Measurements from ENCODE around the gene OIT3. TPM values are rescaled to one million over a fixed set of nuclear protein-coding genes. Genes with fewer than 3 reads are reported as not detected.

Gene OIT3
- total and polyA plus RNA-seq, 12 donors = 0.06 to 1.6 (median 0.34) TPM; not detected in 5

DNA sequence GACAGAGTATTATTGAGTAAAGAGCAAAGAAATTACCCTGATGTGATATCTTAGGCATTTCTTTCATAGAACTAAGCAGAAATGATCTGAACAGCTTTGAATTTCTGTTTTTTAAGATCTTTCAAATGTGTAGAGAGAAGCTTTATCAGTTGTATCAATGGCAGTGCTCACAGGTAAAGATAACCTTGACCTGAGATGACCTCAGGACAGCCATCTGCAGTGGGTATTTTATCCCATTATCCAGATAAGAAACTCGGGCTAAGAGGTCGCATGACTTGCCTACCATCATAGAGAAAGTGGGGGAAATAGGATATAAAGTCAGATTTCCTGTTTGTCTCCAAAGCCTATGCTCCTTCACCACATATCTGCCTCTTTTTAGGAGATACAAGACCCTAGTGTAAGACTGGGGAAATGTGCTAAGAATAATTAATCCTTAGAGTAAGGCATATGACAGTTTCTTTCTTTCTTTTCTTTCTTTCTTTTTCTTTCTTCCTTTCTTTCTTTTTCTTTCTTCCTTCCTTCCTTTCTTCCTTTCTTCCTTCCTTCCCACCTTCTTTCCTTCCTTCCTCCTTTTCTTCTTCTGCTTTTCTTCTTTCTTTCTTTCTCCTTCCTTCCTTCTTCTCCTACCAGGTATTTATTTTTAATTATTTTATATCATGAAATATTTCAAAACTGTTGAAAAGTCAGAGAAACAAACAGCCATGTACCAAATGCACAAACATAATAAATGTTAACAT lies 50.1 kb downstream of the OIT3 start:
- peaks cover 0 to 3% (median 0%) of the 10 kb centered on the region in 9 donors for H3K4me1 ChIP-seq
- DNase-seq (no peak), ATAC-seq (no peak)
- H3K27me3 ChIP-seq = no peaks in the 10 kb centered on the region
- 59 to 62% methylated on average over 2 of the region's 2 CpGs for WGBS, 2 donors
- no peak overlapping the region for H3K27ac ChIP-seq
- intact Hi-C loops (cut with DNase I) = no loop called here
- H3K9me3 ChIP-seq = no peaks in the 10 kb centered on the region
- no peaks in the 10 kb centered on the region for H3K36me3 ChIP-seq
- H3K4me3 ChIP-seq = no peak overlapping the region
- TF ChIP-seq, protein P1, sequence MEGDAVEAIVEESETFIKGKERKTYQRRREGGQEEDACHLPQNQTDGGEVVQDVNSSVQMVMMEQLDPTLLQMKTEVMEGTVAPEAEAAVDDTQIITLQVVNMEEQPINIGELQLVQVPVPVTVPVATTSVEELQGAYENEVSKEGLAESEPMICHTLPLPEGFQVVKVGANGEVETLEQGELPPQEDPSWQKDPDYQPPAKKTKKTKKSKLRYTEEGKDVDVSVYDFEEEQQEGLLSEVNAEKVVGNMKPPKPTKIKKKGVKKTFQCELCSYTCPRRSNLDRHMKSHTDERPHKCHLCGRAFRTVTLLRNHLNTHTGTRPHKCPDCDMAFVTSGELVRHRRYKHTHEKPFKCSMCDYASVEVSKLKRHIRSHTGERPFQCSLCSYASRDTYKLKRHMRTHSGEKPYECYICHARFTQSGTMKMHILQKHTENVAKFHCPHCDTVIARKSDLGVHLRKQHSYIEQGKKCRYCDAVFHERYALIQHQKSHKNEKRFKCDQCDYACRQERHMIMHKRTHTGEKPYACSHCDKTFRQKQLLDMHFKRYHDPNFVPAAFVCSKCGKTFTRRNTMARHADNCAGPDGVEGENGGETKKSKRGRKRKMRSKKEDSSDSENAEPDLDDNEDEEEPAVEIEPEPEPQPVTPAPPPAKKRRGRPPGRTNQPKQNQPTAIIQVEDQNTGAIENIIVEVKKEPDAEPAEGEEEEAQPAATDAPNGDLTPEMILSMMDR (IDR thresholded peaks at IDR 0.05) = no peak

DNA sequence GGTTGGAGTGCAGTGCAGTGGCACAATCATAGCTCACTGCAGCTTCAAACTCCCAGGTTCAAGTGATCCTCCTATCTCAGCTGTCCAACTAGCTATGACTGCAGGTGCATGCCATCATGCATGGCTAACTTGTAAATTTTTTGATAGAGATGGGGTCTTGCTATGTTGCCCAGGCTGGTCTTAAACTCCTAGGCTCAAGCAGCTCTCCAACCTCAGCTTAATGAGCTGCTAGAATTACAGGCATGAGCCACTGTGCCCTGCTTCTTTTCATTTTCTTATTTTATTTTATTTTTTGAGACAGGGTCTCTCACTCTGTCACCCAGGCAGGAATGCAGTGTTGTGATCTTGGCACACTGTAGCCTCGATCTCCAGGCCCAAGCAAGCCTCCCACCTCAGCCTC lies 53.4 kb downstream of the OIT3 start:
- intact Hi-C loops (cut with DNase I) = no loop called here
- TF ChIP-seq, protein P1 (IDR thresholded peaks at IDR 0.05) = no peak

DNA sequence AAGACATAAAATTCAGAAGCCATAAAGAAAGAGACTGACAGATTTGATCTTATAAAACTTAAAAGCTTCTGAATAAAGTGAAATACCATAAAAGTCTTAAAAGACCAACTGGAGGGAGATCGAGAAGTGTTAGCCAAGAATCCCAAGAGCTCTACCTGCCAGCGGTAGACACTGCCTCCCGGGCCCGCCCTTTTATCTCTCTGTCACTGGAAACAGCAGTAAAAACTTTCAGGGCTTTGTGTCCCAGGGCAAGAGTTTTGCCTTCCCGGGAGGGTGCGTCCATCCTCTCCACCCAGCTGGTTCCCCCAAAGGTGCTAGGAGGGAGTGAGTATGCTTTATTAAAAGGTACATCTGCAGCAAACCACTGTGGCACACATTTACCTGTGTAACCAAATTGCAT lies 55.2 kb downstream of the OIT3 start:
- DNase-seq (no peak), ATAC-seq (no peak)
- Histone ChIP-seq H3K9me3 (no peaks in the 10 kb centered on the region), H3K4me1 (peaks cover 0 to 12% (median 0%) of the 10 kb centered on the region in 9 donors), H3K27ac (no peak overlapping the region), H3K36me3 (no peaks in the 10 kb centered on the region), H3K4me3 (no peak overlapping the region), H3K27me3 (no peaks in the 10 kb centered on the region)
- intact Hi-C loops (cut with DNase I) = no loop called here
- TF ChIP-seq, protein P1 (IDR thresholded peaks at IDR 0.05) = no peak
- 71 to 72% methylated on average over 6 of the region's 6 CpGs for WGBS, 2 donors

More for the DNA sequence above, 53.4 kb downstream of the OIT3 start:
- WGBS, 2 donors = 91 to 100% methylated on average over 1 of the region's 1 CpG
- Histone ChIP-seq H3K4me1 (peaks cover 0 to 12% (median 0%) of the 10 kb centered on the region in 9 donors), H3K27ac (no peak overlapping the region), H3K4me3 (no peak overlapping the region), H3K9me3 (no peaks in the 10 kb centered on the region), H3K36me3 (no peaks in the 10 kb centered on the region), H3K27me3 (no peaks in the 10 kb centered on the region)
- ATAC-seq (no peak), DNase-seq (no peak)

DNA sequence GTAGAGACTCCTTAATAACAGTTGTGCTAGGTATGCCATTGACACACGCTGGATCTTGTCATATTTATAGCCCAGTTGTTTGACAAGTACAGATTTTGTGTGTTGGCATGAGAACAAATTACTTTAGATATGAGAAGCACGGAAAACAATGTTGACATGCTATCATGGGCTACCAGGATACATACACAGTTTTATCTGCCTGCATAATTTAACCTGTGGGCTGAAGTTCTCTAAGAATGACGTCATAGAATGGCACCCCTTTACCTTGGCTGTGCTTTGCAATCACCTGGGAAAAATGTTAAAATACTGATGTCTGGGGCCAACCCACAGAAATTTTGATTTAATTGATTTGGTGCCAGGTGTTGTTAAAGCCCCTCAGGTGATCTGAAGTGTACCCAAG lies 58.2 kb downstream of the OIT3 start:
- Histone ChIP-seq H3K36me3 (no peaks in the 10 kb centered on the region), H3K9me3 (no peaks in the 10 kb centered on the region), H3K27ac (no peak overlapping the region), H3K4me1 (peaks cover 0 to 12% (median 0%) of the 10 kb centered on the region in 9 donors), H3K27me3 (no peaks in the 10 kb centered on the region), H3K4me3 (no peak overlapping the region)
- ATAC-seq = peak in 1 of 8 donors; percentile 27
- intact Hi-C loops (cut with DNase I) = no loop called here
- WGBS, 2 donors = 41 to 50% methylated on average over 3 of the region's 3 CpGs
- TF ChIP-seq, protein P1 (IDR thresholded peaks at IDR 0.05) = no peak
- no peak for DNase-seq
